ENCODE measurements around the gene GRIK1.

- TF ChIP-seq POLR2AphosphoS5 (IDR thresholded peaks at IDR 0.05; ENCODE audit: insufficient read depth in 1 of 2, low read depth in 1 of 2) (no peak), POLR2A (IDR thresholded peaks at IDR 0.05) (no peak)
- TF ChIP-seq, protein P1, sequence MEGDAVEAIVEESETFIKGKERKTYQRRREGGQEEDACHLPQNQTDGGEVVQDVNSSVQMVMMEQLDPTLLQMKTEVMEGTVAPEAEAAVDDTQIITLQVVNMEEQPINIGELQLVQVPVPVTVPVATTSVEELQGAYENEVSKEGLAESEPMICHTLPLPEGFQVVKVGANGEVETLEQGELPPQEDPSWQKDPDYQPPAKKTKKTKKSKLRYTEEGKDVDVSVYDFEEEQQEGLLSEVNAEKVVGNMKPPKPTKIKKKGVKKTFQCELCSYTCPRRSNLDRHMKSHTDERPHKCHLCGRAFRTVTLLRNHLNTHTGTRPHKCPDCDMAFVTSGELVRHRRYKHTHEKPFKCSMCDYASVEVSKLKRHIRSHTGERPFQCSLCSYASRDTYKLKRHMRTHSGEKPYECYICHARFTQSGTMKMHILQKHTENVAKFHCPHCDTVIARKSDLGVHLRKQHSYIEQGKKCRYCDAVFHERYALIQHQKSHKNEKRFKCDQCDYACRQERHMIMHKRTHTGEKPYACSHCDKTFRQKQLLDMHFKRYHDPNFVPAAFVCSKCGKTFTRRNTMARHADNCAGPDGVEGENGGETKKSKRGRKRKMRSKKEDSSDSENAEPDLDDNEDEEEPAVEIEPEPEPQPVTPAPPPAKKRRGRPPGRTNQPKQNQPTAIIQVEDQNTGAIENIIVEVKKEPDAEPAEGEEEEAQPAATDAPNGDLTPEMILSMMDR (IDR thresholded peaks at IDR 0.05), result no peak
These were observed 280.9 kb downstream of the GRIK1 start for GRCh38 chr21:29658934-29659203.

Measured in vagina (tissue), 2 donors.